ENCODE measurements around the gene CCNJ. TPM values are rescaled to one million over a fixed set of nuclear protein-coding genes. Genes with fewer than 3 reads are reported as not detected.

CCNJ gene
- polyA plus RNA-seq, 1 of the 3 experiments (the other 2 are of a cell fraction): 4.3 TPM

- CTCF ChIA-PET: interaction anchor here (0.7 to 1.5 kb wide), 2 partner anchors 41 to 72 kb away, joined by 3 to 8 read pairs; partner anchors contain the start of gene ZNF518A
- no peaks in the 10 kb centered on the region for H3K9me2 ChIP-seq
- H3K4me3 ChIP-seq (ENCODE audit: low read depth in 2 of 2, low read length in 1 of 2): peak overlapping the region; percentile 81 to 82
- no peak for DNase-seq
- H3K79me2 ChIP-seq (ENCODE audit: insufficient read depth): no peaks in the 10 kb centered on the region
- POLR2A ChIA-PET: interaction anchor here (0.6 to 2.6 kb wide), 6 partner anchors 12 to 66 kb away, joined by 3 to 114 read pairs (median 4); partner anchors contain the start of genes CCNJ and ZNF518A
- no peaks in the 10 kb centered on the region for H4K20me1 ChIP-seq (ENCODE audit: insufficient read depth)
- H3F3A ChIP-seq (replicated peaks; ENCODE audit: insufficient read depth): no peaks in the 10 kb centered on the region
- H3K4me1 ChIP-seq (ENCODE audit: control insufficient read depth in 1 of 2, insufficient read depth in 2 of 2, low read depth in 1 of 2, low read length in 1 of 2): peaks cover 0 to 4% of the 10 kb centered on the region in 2 experiments; a peak in 2 of 4 replicates
- peak overlapping the region; percentile 68; the same call in 1 of the 2 replicates for H3K9ac ChIP-seq
- H3K27ac ChIP-seq (ENCODE audit: low read depth in 2 of 2, low read length in 1 of 2): peak overlapping the region; percentile 89 to 94; a peak in 3 of 4 replicates
- no peaks in the 10 kb centered on the region; the same call in 1 of the 2 replicates for H3K27me3 ChIP-seq (ENCODE audit: insufficient read depth)
- no peak for TF ChIP-seq IRF3 (IDR thresholded peaks at IDR 0.05; ENCODE audit: low read depth, low read length)
- no peak for TF ChIP-seq USF2 (IDR thresholded peaks at IDR 0.05; ENCODE audit: borderline replicate concordance, low read depth, low read length)
- no peak for TF ChIP-seq TCF12 (IDR thresholded peaks at IDR 0.05)
- no peak for TF ChIP-seq FOXJ3 (CRISPR knock-in tag; IDR thresholded peaks at IDR 0.05)
- TF ChIP-seq SIN3A (IDR thresholded peaks at IDR 0.05; ENCODE audit: borderline replicate concordance, low read depth, low read length): no peak
- no peak for TF ChIP-seq FOXM1 (IDR thresholded peaks at IDR 0.05; ENCODE audit: low read depth)
- no peak for TF ChIP-seq NRF1 (IDR thresholded peaks at IDR 0.05; ENCODE audit: low read depth, low read length)
- TF ChIP-seq EZH2phosphoT487 (IDR thresholded peaks at IDR 0.05; ENCODE audit: borderline replicate concordance, low read depth): no peak
- no peak for TF ChIP-seq CTCF (IDR thresholded peaks at IDR 0.05)
- no peak for TF ChIP-seq EP300 (IDR thresholded peaks at IDR 0.05; ENCODE audit: borderline replicate concordance in 1 of 2, low read depth in 1 of 2, low read length in 1 of 2)
- peak overlapping the region; percentile 98 for H2AFZ ChIP-seq (ENCODE audit: low read depth)
- WGBS (ENCODE audit: low lambda C conversion rate): 71% methylated on average over 2 of the region's 2 CpGs
- no peaks in the 10 kb centered on the region for H3K9me3 ChIP-seq
- no peaks in the 10 kb centered on the region for H3K36me3 ChIP-seq (replicated peaks in 1 of 2; ENCODE audit: control insufficient read depth in 1 of 2, insufficient read depth in 2 of 2, low read length in 1 of 2)
- H3K4me2 ChIP-seq: peak overlapping the region; percentile 78
Observed at GRCh38 chr10:96089116-96089515, 45.7 kb downstream of the CCNJ start.

Data from SK-N-SH (cell line).